Measurements from ENCODE around the gene LINC00305.

Gene LINC00305

GRCh38 chr18:64111950-64112349 is 36.9 kb downstream of the LINC00305 start:
- DNase-seq (ENCODE audit: low read depth): no peak

DNA sequence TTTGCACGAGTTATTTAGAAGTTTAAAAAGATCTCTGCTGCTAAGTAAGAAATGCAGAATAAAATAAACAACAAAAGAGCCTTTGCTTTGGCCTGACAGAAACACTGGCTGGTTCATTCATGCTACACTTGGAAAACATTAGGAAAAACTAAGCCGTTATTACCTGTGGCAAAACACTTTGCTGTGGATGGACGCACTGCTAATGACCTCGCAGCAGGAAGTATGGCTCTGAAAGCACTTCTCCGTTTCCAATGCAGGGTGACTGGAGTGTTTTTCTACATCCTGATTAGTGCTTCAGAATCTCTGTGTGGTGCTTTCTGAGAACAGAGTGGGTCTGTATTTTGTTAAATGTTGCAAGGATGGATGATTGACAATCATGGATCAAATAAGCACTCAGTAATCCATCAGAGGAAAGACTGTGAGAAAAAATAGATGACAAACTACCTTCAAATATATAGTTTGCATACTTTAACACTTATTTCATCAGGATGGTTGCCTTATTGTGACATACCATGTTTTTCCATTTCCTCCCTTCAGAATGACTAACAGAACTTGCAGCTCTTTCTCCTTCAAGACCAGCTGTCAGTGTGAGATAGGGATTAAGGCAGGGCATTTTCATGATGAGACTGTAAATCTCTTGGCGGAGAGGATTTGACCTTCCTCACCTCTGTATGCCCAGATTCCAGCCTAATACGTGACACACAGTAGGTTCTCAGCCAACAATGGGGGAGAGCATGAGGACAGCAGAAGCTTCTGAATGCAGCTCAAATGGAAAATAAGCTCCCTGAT is 38.0 kb downstream of the LINC00305 start:
- DNase-seq (ENCODE audit: low read depth): no peak

DNA sequence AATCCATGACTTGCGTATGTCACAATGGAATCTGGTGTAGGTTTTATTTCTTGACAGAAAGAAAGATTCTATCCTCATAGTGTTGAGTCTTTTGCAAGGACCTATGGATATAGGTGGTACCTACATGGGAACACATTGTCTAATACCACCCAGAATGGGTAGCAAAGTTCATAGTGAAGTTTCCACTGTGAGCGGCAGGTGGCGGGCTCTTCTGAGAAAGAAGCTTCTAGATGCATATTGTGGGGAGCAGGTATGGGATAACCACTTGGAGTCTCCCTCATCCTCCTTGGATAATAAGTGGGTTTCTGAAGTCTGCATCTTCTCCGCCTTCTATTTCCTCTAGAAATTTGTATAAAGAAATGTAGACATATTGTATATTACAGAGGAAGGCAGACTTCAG is 44.9 kb downstream of the LINC00305 start:
- no peak for DNase-seq (ENCODE audit: low read depth)

- DNase-seq (ENCODE audit: low read depth): no peak
Observed at GRCh38 chr18:64100116-64100922, 48.6 kb downstream of the LINC00305 start.

DNA sequence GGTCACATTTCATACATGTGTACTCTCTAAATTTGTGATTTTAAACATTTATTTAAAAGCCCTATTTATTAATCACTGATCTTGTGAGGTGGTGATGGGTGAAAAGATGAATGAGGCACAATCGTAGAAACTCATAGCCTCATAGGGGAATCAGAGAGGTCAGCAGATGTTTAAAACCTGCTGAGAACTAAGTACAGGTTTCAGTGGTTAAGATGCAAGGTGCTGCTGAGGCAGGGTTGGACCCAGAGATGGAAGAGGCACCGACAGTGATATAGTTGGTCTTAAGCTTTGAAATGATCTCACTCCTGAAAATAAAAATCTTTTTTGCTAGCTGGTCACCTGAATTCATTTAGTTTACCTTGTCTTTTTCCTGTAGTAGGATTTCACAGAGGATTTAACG is 49.6 kb downstream of the LINC00305 start:
- no peak for DNase-seq (ENCODE audit: low read depth)

DNA sequence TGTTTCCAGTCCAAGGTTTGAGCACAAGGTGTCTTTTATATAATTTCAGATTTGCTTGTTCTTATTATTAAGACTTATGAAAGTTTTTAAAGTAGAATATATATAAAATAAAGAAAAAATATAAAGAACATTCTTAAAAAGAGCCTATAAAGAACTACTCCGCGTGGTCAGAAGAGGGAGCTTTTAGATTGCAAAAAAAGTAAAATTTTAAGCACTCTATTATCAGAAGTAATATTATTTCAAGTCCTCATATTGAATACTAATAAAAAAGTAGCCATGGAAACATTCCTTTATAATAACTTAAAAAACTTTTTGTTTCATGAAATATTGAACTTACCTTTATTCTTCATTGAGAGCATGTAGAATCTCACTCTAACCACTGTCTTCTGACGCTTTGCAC is 51.4 kb downstream of the LINC00305 start:
- no peak for DNase-seq (ENCODE audit: low read depth)

- DNase-seq (ENCODE audit: low read depth): no peak
Observed at GRCh38 chr18:64095056-64095455, 53.8 kb downstream of the LINC00305 start.

DNA sequence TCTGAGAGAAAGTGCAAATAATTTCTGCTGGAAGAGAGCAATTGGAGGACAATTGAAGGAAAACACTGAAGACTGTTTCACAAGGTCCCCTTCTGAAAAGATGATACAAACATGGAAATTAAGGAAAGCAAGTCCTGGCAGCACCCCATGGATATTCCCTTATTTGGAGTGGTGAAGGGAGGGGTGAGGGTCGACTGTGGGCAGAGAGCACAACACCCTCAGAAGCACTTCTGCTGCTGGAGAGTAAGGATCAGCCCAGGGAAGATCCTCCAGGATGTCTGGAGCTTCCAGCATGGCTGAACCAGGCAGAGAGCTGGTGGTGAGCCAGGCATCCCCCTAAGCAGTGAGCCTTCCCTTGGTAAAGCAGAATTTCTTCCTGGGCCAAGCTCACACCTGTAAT is 54.7 kb downstream of the LINC00305 start:
- DNase-seq (ENCODE audit: low read depth): no peak

GRCh38 chr18:64091526-64091925 is 57.4 kb downstream of the LINC00305 start:
- DNase-seq (ENCODE audit: low read depth): no peak

DNA sequence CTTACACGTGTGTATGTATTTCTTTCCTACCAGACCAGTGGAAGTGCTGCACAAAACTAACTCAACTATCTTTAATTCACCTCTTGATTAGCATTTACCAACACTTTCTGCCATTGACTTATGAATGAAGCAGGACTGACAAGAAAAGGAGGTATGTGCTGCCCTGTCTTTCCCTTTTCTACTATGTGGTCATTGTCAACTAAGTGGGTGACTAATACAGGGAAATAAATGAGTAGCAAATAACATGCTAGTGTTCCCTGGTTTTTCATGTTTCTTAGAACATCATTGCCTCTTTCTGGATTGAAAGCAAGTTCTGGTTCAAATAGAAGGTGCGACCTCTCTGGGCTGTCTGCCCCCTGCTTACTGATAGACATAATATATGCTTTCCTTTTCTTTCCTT is 58.0 kb downstream of the LINC00305 start:
- no peak for DNase-seq (ENCODE audit: low read depth)

DNA sequence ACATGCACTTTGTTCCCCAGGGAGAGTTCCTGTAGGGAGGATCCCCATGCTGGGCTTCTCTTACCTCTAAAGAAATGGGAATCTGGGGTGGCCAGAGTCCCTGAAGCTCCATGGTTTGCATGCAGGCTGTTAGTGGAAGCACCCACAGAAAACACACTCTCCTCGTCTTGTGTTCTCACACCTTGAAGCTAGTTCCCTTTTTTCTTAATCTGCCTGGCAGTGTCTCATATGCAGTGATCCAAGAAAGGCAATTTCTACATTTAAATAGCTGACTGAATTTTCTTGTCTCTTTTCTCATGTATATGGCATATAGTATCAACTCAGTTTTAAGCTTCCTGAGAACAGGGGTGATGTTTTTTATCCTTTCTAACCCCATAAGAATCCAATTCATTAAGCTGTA is 65.0 kb downstream of the LINC00305 start:
- no peak for DNase-seq (ENCODE audit: low read depth)

GRCh38 chr18:64082513-64082912 is 66.4 kb downstream of the LINC00305 start:
- no peak for DNase-seq (ENCODE audit: low read depth)

DNA sequence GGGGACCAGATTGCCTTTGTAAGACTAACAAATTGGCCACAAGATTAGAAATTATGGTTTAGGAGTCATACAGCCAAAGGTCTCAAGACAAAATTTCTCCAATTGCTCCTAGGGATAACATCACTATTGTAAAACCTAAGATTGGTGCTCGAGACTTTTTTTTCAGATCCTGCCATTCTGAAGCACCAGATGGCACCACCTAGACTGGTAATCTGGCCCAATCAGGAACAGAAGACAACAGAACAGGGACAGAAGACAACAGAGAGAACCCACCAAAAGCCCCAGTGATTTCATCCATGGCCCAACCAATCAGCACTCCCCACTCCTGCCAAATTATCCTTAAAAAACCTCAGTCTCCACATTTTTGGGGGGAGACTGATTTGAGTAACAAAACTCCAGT is 66.8 kb downstream of the LINC00305 start:
- no peak for DNase-seq (ENCODE audit: low read depth)

DNA sequence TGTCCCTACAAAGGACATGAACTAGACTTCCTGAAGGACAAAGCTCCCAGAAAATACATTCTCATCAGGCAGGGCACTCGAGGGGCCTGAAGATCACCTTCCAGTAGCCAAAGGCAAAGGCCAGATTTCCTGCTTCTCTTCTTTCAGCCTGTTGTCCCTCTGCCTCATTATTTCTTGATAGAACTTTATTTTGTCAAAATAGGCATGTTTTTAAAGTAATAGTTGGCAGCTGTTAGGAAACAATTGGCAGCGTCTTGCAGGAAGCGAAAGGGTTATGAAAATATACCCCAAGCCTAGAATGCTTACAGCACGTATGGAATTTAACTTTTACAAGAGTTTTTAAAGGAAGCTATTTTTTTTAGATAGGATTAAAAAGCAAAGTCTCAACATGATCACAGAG is 74.9 kb downstream of the LINC00305 start:
- DNase-seq (ENCODE audit: low read depth): no peak

DNA sequence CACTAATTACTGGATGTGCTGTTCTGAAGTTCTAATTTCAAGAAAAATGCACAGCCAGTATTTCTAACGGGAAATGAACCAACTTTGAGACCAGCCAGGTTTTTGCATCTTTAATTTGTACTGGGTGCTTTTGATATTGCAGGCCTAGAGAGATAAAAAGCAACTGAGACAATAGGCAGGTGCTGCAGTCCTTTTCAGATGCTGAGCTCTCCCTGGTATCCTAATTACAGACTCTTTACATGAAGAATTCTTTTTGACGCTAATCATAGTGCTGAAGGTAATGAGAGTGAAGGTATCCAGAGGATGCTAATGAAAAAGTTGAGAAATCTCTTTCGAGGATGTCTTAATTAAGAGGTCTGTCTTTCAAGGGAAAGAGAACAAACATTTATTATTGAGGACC is 93.9 kb downstream of the LINC00305 start:
- DNase-seq (ENCODE audit: low read depth): no peak

DNA sequence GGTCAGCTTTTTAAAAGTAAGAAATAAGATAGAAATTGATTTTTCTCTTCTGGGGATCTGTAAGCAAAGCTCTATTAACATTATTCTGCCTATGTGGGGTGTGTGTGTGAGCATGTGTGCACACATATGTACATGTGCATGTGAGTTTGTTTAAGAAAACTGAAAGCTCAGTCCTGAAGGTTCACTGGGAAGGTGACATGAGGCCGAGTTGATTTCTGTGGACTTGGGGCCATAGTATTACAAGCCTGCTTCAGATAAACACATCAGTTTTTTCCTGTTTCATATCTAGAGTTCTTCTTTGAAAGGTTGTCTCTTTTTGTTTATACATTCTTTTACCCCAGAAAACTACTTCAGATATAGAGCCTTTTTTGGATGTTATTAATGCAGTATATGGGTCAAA is 95.6 kb downstream of the LINC00305 start:
- DNase-seq (ENCODE audit: low read depth): no peak

- DNase-seq (ENCODE audit: low read depth): no peak
Observed at GRCh38 chr18:64052772-64053171, 96.1 kb downstream of the LINC00305 start.

DNA sequence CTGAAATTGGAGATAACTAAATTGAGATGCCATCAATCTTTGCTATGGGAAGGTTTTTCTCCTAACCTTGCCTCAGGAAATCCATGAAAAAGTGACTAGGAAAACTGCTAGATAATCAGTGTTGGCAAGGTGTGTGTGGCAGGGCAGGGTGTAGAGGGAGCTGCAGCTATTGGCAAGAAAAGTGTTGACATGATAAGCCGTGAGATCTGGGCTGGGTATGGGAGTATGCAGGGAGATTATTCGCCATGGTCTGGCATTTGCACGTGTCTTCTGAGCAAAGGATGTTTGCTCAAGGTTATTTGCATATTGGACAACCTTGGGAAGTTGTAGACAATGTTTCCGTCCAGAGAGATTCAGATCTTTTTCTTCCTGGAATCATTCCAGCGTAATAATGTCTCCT is 104.3 kb downstream of the LINC00305 start:
- no peak for DNase-seq (ENCODE audit: low read depth)

DNA sequence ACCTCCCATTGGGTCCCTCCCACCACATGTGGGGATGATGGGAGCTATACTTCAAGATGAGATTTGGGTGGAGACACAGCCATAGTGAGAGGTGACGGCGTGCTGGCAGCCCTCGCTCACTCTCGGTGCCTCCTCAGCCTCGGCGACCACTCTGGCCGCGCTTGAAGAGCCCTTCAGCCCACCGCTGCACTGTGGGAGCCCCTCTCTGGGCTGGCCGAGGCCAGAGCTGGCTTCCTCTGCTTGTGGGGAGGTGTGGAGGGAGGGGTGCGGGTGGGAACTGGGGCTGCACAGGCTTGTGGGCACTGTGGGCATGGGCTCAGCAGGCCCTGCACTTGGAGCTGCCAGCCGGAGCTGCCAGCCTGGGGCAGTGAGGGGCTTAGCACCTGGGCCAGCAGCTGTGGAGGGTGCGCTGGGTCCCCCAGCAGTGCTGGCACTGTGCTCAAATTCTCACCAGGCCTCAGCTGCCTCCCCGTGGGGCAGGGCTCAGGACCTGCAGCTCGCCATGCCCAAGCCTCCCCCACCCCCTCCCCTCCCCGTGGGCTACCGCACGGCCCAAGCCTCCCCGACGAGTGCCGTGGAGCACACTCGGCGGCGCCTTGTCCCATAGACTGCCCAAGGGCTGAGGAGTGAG is 106.0 kb downstream of the LINC00305 start:
- no peak for DNase-seq (ENCODE audit: low read depth)

- no peak for DNase-seq (ENCODE audit: low read depth)
Observed at GRCh38 chr18:64037812-64038414, 111.0 kb downstream of the LINC00305 start.

DNA sequence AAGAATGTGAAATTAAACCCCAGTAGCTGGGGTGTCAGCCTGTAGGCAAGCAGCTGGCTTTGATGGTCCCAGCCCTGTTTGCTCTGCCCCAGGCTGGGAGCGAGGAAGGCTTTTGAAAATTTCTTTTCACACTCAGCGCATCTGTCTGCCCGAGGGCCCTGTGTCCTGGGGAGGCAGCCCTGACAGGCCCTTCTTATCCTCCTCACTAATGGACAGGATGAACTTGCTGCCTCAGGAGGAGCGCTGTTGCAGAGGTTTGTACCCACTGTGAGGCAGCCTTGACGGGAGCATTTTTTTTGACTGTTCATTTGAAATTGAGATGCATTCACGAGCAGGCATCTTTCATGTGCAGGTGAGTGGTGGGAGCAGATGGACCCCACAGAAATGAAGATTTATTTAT is 116.6 kb downstream of the LINC00305 start:
- no peak for DNase-seq (ENCODE audit: low read depth)

DNA sequence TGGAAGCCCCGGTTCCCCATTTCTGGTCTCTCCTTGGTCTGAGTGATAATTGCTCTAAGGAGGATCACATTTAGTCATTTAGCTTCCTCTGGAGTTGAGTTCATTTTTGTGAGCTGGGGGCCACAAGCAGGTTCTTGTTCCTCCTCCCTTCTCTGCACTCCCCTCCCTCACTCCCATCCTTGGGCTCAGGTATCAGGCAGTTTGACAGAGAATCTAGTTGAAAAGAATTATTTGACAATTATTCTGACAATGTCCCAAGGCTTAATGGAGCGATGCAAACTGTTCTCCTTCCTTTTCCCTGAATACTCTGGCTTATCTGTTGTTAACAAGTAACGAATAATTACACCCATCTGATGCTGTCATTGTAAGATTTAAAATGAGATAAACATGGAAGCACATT is 117.5 kb downstream of the LINC00305 start:
- DNase-seq (ENCODE audit: low read depth): no peak

All from activated T-cell treated with anti-CD3 and anti-CD28 coated beads for 1 hour (primary cell).